ENCODE data around the gene KREMEN1.
"Not testable (repeated sequence)": the region's sequence is repeated elsewhere in the genome, so short reads cannot be mapped to it uniquely, and the experiment has no call there.

Gene KREMEN1

DNA sequence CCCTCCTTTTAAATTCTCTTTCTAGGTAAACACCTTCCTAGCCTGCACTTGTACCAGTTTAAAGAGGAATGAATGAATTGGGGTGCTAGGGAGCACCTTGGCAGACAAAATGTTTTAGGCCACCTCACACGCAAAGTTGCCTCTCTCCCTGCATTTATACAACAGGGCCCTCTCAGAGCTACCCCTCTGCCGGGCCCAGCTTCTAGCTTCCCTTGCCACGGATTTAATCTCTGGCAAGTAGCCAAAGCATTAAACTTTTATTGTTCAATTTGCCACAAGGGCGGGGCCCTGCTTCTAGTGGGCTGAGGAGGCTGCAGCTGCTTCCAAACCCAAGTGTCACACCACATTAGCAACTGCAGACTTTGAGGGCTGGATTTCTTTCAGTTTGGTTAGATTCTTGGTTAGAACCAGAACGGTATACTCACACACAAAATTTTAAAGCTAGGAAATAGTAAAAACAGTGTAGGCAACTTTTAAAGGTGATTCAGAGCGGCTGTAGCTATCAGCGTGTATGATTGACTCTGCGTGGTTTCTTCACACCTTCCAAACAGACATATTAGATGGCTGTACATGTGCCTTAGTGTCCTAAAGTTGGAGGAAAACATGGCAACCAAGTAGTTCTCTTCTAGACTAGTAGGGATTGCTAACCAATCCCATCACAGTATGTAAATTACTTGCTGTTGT lies 6.5 kb downstream of the KREMEN1 start:
- DNase-seq, result no peak

DNA sequence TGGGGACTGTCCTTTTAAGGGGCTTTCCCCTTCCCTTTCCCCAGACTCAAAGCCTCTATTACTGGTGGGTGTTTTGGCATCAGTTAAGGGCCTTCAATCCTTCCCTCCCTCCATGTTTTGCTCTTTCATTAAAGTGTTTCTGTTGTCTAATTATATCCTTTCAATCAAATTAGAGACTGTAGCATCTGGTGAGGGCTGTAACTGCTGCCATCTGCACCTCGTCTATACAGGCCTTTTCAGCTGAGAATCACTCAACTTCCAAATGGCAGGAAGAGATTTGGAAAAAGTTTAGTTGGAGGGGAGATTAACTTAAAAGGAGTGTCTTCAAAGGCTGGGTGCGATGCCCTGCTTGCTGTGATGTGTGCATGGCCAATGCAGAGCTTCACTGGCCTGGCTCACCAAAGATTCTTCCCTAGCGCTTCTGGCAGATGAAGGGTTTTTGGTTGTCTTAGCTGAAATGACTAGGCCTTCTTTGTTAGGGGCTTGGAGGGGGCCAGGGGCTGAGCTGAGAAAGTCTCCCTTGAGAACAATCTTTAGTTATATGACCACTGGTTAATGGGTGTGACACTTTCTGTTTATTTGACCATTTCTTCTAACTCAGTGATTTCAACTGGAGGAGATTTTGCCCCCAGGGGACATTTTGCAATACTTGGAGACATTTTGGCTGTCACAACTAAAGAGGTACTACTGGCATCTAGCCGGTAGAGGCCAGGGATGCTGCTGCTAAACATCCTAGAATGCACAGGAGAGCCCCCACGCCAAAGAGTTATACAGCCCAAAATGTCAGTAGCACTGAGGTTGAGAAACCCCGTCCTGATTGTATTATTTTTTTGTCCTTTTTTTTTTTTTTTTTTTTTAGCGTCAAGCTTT lies 7.5 kb downstream of the KREMEN1 start:
- no peak for DNase-seq

DNA sequence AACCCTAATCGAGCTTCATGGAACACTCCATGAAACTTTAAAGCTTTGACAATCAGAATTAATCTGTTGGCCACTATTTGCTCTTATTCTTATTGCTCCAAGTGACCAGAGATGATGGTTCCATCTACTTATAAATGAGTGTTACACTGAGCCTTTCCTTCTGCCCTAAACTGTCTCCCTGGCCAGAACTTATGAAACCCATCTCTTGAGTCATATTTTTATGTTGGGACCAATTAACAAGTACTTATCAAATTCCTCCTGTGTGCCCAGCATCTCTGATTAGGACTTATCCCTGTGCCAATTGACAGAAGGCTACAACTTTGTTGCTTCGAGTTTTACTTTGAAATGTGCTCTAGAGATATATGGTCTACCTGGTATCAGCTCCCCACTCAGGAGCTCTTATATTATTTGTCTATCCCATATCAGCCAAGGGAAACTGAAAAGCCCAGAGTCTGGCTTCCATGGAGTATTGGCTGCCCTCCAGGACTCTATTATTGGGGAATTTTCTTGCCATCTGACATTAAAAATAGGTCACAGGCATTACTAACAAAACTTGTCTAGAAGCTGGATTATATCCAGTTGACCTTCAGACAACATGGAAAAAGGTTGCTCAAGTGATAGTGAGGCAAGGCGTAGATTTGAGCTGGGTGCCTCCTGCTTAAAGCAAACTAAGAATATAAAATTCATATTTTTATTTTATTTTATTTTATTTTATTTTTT lies 8.8 kb downstream of the KREMEN1 start:
- DNase-seq, result no peak

DNA sequence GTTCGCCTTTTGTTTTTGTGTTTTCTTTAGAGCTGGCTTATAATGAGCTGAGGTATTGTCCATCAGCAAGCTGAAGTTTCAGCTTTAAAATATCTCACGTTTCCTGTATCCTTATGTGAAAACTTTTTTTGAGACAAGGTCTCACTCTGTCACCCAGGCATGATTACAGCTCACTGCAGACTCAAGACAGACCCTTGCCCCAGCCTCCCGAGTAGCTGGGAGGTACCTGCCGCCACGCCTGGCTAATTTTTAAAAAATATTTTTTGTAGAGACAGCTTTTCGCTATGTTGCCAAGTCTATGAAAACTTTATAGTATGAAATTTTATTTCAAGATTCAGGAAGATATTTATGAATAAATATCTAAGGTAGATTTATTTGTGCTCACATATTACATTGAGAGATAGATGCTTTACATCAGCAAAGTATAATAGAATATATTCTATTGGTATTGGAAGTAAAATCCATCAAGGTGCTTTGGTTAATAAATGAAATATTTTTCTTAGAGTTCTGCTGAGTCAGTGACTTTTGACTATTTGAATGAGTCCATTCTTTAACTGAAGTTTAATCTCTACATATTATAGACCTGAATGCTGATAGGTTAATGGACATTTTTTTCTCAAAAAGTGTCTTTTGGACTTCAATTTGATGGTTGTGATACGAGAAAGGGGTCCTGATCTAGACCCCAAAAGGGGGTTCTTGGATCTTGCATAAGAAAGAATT lies 10.2 kb downstream of the KREMEN1 start:
- no peak for DNase-seq

DNA sequence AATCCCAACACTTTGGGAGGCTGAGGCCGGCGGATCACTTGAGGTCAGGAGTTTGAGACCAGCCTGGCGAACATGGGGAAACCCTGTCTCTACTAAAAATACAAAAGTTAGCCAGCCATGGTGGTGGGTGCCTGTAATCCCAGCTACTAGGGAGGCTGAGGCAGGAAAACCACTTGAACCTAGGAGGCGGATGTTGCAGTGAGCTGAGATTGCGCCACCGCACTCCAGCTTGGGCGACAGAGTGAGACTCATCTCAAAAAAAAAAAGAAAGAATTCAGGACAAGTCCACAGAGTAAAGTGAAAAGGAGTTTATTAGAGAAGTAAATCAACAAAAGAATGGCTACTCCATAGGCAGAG lies 10.7 kb downstream of the KREMEN1 start:
- DNase-seq, result not testable (repeated sequence)

DNA sequence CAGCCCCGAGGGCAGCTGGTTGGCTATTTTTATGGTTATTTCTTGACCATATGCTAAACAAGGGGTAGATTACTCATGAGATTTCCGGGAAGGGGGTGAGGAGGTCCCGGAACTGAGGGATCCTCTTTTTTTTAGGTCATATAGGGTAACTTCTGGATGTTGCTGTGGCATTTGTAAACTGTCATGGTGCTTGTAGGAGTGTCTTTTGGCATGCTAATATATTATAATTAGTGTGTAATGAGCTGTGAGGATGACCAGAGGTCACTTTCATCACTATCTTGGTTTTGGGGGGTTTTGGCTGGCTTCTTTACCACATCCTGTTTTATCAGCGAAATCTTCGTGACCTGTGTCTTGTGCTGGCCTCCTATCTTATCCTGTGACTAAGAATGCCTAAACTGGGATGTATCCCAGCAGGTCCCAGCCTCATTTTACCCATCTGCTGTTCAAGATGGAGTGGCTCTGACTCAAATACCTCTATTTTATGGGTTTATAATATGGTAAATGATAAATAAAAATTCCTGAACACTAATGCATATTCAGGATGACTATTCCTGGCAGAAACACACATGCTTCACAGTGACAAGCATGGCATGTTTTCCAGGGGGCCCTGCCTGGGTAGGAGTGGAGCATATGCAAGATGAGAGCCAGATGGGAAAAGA lies 11.2 kb downstream of the KREMEN1 start:
- no peak for DNase-seq

DNA sequence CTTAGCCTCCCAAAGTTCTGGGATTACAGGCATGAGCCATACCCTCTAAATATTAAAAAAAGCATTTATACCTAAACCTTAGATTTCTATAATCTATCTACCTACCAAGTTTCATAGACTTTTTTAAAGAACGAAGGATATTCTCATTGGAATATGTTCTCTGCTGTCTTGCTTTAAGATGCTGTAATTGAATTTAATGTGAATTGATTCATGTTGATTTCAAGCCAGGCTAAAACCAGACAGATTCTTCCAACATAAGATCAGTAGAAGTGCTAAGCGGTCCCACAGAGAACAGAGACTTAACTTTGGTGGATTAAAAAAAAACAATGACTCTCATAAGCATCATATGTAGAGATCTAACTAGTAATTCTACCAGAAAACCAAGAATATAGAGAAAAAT lies 14.2 kb downstream of the KREMEN1 start:
- DNase-seq, result no peak

GRCh38 chr22:29088809-29089208 lies 16.0 kb downstream of the KREMEN1 start:
- DNase-seq, result no peak

GRCh38 chr22:29089507-29089906 lies 16.7 kb downstream of the KREMEN1 start:
- DNase-seq, result no peak

DNA sequence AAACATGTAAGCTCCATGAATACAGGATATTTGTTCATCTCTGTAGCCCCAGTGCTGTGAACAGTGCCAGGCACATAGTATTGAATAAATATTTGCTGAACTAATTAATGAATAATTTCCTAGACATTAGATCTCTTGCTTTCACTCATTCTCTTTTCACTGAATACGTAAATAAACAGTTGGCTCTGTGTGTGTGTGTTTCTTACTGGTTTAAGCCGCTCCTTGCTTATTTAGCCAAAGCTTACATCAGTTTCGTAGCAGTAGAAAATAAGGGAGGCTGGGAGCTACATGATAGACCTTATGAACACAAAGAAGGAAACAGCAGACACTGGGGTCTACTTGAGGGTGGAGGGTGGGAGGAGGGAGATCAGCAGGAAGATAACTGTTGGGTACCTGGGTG lies 17.2 kb downstream of the KREMEN1 start:
- no peak for DNase-seq

GRCh38 chr22:29092243-29092642 lies 19.4 kb downstream of the KREMEN1 start:
- no peak for DNase-seq

GRCh38 chr22:29093030-29093429 lies 20.2 kb downstream of the KREMEN1 start:
- DNase-seq, result no peak

DNA sequence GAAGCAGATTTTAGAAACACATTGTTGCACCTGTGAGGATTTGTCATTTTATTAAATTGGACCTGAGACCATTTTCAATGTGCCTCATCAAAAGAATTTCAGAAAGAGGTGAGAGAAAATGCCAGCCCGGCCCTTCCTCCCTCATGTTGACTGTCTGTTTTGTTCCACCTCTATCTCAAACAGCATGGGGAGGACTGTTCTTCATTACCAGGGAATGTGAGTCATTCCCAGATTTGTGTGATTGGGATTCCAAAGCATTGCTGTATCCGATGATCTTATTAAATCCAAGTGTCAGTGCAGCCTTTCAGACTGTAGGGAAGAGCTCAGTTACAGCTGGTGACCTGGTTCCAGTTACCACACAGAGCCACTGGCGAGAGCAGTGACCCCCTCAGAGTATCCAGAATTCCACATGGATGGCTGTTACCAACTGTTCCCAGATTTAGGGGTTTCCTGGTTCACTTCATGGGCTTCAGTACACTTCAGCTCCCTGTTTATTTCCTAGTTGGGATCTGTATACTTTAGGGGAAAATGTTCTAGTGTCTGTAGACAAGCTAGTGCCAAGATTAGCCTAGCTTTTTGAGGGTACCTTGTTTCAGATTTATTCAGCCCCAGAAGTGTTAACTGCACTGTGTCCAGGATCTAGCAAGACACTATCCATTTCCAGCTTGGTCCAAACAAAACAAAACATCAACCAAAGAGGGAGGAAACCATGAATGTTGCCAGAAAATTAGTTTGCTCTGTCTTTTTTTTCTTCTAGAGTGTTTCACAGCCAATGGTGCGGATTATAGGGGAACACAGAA lies 20.9 kb downstream of the KREMEN1 start:
- DNase-seq, result no peak

- no peak for DNase-seq
Measured at GRCh38 chr22:29095459-29095858, 22.6 kb downstream of the KREMEN1 start.

DNA sequence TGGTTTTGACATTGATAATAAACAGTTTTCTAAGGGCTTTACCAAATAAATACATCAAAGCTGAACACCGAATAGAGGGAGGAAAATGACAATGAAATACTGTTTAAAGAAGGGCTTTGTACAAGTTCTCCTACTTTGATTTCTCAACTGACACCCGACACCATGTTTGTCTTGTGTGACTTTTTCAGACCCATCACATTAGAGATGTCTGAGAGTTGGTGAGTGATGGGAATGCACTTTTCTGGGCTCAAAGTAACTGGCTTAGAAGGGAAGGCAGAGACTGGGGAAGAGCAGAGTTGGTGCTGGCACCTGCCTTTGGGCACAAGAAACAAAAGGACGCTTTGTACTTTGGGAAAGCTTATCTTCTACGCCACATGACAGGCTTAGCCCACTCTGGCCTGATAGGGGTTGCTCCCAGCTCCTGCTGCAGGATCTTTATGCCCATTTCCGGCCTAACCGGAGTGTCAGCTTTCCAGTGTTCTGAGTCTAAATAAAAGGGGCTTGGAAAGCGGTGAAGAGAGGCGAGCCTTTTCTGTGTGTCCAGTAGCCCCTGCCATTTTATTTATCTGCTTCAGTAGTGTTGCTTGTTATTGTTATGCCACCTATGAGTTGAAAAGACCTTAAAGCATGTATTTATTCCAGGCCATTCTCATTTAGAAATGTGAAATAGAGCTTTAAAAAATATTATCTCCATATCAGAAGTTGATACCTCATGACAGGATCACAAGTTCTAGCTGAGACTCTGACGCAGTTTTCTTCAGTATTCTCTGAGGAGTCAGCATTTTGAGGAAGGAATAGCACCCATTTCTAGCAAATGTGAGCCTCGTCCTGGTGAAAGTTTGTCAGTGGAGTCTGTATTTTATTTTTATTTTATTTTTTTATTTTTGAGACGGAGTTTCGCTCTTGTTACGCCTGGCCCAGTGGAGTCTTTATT lies 24.2 kb downstream of the KREMEN1 start:
- DNase-seq, result no peak

- DNase-seq, result no peak
Measured at GRCh38 chr22:29098296-29098695, 25.5 kb downstream of the KREMEN1 start.

GRCh38 chr22:29102300-29102699 lies 29.5 kb downstream of the KREMEN1 start:
- DNase-seq, result no peak

DNA sequence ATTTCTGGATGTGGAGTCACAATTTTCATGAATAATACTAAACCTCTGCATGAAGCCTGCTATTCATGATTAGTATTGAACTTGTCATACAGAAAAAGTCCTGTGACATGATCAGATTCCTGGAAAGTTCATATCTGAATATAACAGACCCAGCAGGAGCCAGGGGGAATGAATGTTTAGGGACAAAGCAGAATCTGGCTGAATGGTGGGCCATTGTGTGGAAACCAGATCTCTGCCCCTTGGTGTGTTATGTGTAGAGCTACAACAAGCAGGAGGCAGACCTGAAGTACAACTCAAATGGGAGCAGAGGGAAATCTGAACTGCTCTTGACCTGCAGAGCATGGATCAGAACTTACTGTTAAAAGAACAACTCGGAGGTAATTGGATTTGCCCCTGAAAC lies 30.3 kb downstream of the KREMEN1 start:
- no peak for DNase-seq

- no peak for DNase-seq
Measured at GRCh38 chr22:29105468-29105867, 32.6 kb downstream of the KREMEN1 start.

- DNase-seq, result no peak
Measured at GRCh38 chr22:29106839-29107238, 34.0 kb downstream of the KREMEN1 start.

Data from T-helper 9 cell (primary cell).